ENCODE measurements around the gene ANXA7.
A peak's percentile ranks its signal among the peaks of the same experiment; 100 is the strongest.

Gene ANXA7

DNA sequence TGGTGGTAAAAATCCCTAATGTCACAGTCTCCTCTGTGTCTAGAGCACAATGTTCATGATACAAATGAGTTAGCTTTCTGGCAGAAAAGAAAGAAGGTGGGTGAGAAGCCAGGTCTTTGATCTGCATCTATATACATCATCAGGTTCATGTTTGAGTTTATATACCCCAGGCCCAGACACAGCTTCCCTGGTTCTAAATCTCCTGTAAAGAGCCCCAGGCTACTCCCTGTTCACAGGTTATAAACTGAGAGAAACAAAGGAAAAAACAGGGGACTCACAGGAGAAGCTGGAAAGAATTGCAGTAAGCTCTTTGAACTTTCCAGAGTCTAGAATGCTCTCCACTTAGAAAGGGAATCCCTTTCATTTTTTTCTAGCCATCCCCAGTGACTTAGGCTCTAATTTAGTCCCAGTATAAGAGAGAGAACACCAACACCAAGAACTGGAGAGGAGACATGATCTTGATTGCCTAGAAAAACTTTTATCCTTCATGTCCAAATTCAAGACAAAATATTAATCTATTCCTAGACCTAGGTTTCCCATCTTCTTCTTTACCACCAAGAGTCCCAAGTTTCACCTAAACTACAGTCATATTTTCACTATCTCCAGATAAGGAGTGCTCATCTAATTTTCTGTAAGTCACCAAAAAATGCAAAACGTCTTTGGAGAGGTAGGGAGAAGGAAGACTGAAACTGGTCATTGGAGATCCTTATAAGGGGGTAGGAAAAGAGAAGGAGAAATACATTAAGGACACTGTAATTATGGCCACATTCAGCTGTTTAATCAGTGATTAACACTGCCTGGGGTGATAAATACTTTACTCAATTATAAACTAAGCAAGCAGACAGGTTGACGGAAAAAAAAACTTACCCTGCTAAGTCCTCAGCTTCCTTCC, 19.0 kb upstream of the ANXA7 start:
- H3K9me3 ChIP-seq (ENCODE audit: control insufficient read depth, insufficient read depth, low read length): no peaks in the 10 kb centered on the region
- no peaks in the 10 kb centered on the region for H3K27me3 ChIP-seq (ENCODE audit: control insufficient read depth, insufficient read depth, low read length)
- no peak overlapping the region for H3K9ac ChIP-seq (ENCODE audit: low read depth, low read length)
- H3K4me1 ChIP-seq (ENCODE audit: control insufficient read depth, insufficient read depth, low read length): no peaks in the 10 kb centered on the region
- peaks cover 2% of the 10 kb centered on the region for H3K36me3 ChIP-seq (ENCODE audit: control insufficient read depth, insufficient read depth, low read length)
- no peak overlapping the region for H3K4me3 ChIP-seq (ENCODE audit: low read depth, low read length)

DNA sequence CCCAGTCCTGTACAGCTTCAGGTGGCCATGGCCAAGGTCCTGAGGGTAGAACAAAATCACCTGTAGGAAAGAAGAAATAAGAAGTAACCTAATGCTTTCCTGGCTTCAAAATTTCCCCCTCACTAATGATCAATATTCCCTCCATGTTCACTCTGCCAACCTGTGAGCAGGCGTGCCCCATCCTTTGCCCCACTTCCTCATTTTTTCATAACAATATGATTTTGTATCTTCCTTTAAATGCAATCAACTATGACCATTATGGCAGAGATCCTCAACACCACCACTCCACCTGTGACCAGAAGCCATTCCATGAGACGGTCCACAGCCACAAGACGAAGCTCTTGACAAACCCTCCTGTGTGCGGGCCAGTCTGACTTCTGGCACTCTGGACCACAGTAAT, 12.5 kb upstream of the ANXA7 start:
- Histone ChIP-seq H3K9me3 (ENCODE audit: control insufficient read depth, insufficient read depth, low read length) (no peaks in the 10 kb centered on the region), H3K36me3 (ENCODE audit: control insufficient read depth, insufficient read depth, low read length) (peaks cover 5% of the 10 kb centered on the region), H3K4me3 (ENCODE audit: low read depth, low read length) (no peak overlapping the region), H3K9ac (ENCODE audit: low read depth, low read length) (no peak overlapping the region), H3K27me3 (ENCODE audit: control insufficient read depth, insufficient read depth, low read length) (no peaks in the 10 kb centered on the region), H3K4me1 (ENCODE audit: control insufficient read depth, insufficient read depth, low read length) (no peaks in the 10 kb centered on the region)

DNA sequence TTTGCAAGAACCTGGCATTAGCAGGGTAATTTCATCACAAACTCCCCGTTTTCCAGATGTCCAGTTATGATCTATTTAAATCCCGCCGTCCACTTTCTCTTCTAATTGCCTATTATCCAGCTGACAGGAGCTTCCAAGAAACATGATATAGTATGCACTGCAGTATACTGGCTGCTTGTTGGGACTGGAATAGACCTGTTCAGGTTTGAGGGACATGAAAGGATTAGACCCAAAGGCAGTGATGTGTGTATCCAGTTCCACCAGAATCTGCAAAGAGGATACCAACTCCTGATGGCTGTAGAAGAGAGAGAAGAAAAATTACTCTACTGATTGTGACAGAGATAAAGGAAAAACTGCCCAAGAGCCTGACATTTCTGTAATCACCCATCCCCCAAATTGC, 10.6 kb upstream of the ANXA7 start:
- Histone ChIP-seq H3K4me1 (ENCODE audit: control insufficient read depth, insufficient read depth, low read length) (no peaks in the 10 kb centered on the region), H3K9me3 (ENCODE audit: control insufficient read depth, insufficient read depth, low read length) (no peaks in the 10 kb centered on the region), H3K36me3 (ENCODE audit: control insufficient read depth, insufficient read depth, low read length) (peaks cover 5% of the 10 kb centered on the region), H3K27me3 (ENCODE audit: control insufficient read depth, insufficient read depth, low read length) (no peaks in the 10 kb centered on the region), H3K4me3 (ENCODE audit: low read depth, low read length) (no peak overlapping the region), H3K9ac (ENCODE audit: low read depth, low read length) (no peak overlapping the region)

DNA sequence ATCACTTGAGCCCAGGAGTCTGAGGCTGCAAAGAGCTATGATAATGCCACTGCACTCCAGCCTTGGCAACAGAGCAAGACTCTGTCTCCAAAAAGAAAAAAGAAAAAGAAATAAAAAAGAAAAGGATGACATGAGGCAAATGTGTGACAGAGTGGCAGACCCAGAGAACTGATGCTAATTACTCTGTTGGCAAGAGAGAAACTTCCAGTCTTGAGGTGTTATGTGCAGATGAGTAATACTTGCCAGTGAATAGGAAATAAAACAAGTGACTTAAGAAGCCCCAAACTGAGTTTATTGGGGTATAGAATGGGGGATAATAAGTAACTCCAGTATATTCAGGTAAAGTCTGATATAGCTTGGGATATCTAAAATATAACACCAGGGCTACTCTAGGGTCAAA, 9.5 kb upstream of the ANXA7 start:
- Histone ChIP-seq H3K4me1 (ENCODE audit: control insufficient read depth, insufficient read depth, low read length) (no peaks in the 10 kb centered on the region), H3K27me3 (ENCODE audit: control insufficient read depth, insufficient read depth, low read length) (no peaks in the 10 kb centered on the region), H3K36me3 (ENCODE audit: control insufficient read depth, insufficient read depth, low read length) (peaks cover 5% of the 10 kb centered on the region), H3K4me3 (ENCODE audit: low read depth, low read length) (no peak overlapping the region), H3K9ac (ENCODE audit: low read depth, low read length) (no peak overlapping the region), H3K9me3 (ENCODE audit: control insufficient read depth, insufficient read depth, low read length) (no peaks in the 10 kb centered on the region)

DNA sequence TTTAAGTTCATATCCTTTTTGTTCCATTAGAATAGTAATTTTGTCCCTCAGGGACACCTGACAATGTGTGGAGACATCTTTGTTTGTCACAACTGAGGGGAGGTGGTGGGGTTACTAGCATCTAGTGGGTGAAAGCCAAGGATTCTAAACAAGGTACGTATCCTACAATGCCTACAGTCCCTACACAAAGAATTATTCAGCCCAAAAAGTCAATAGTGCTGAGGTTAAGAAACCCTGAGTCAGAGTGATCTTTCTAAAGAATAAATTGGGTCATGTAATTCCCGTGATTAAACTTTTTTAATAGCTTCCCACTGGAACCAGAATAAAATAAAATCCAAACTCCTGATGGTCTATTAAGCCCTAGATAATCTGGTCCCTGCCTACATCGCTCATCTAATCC, 2.7 kb upstream of the ANXA7 start:
- Histone ChIP-seq H3K36me3 (ENCODE audit: control insufficient read depth, insufficient read depth, low read length) (no peaks in the 10 kb centered on the region), H3K9ac (ENCODE audit: low read depth, low read length) (no peak overlapping the region), H3K9me3 (ENCODE audit: control insufficient read depth, insufficient read depth, low read length) (no peaks in the 10 kb centered on the region), H3K4me3 (ENCODE audit: low read depth, low read length) (no peak overlapping the region), H3K27me3 (ENCODE audit: control insufficient read depth, insufficient read depth, low read length) (no peaks in the 10 kb centered on the region), H3K4me1 (ENCODE audit: control insufficient read depth, insufficient read depth, low read length) (peaks cover 4% of the 10 kb centered on the region)

DNA sequence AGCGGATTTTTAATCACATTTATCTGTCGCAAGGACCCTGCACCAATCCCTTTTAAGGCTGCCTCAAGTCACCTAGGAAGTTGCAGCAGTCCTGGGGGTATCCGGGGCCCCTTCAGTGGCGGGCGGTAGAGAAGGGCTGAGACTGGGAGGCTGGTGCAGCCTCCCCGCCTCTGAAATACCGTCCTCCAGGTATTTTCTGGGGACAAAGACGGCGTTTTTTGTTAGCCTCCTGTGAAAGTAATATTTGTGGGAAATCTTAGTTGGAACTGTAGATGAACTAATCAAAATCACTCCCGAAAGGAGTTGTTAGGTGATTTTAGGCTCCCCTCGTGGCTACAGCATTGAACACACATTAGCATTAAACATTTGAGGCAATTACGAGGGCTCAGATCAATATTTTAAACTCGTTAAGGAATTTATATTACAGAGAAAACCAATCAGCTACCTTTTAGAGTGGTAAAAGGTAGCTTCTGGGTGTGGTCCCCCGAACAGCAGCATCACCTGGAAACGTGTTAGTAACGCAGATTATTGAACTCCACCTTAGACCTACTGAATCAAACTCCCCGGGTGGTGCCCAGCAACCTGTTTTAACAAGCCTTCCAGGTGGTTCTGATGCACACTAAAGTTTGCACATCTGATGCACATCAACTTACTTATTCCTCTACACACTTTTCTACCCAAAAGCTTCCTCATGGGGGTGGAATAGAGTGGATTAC, 530 bp upstream of the ANXA7 start:
- Histone ChIP-seq H3K4me3 (ENCODE audit: low read depth, low read length) (peak overlapping the region; percentile 66), H3K9ac (ENCODE audit: low read depth, low read length) (peak overlapping the region; percentile 71), H3K27me3 (ENCODE audit: control insufficient read depth, insufficient read depth, low read length) (no peaks in the 10 kb centered on the region), H3K4me1 (ENCODE audit: control insufficient read depth, insufficient read depth, low read length) (peaks cover 7% of the 10 kb centered on the region), H3K9me3 (ENCODE audit: control insufficient read depth, insufficient read depth, low read length) (no peaks in the 10 kb centered on the region), H3K36me3 (ENCODE audit: control insufficient read depth, insufficient read depth, low read length) (no peaks in the 10 kb centered on the region)

DNA sequence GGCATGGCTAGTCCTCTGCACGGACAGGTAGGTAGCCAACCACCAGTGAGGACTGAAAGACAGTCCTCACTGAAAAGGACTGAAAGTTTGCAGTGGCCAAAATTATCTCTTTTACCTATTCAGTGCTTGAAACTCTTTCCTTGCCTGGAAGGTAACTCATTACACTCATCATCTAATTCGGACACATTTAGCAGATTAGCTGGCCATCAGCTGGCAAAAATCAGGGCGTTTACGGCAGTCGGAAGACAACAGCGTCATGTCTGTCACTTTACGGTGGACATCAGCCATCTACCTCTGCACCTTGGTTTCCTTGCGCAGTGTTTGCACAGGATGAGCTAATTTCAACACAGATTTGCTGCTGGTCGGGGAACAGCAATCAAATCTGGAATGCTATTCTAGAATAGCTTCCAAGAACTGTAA, 740 bp downstream of the ANXA7 start:
- Histone ChIP-seq H3K27me3 (ENCODE audit: control insufficient read depth, insufficient read depth, low read length) (no peaks in the 10 kb centered on the region), H3K4me1 (ENCODE audit: control insufficient read depth, insufficient read depth, low read length) (peaks cover 7% of the 10 kb centered on the region), H3K4me3 (ENCODE audit: low read depth, low read length) (peak overlapping the region; percentile 75), H3K36me3 (ENCODE audit: control insufficient read depth, insufficient read depth, low read length) (no peaks in the 10 kb centered on the region), H3K9me3 (ENCODE audit: control insufficient read depth, insufficient read depth, low read length) (no peaks in the 10 kb centered on the region), H3K9ac (ENCODE audit: low read depth, low read length) (peak overlapping the region; percentile 84)

DNA sequence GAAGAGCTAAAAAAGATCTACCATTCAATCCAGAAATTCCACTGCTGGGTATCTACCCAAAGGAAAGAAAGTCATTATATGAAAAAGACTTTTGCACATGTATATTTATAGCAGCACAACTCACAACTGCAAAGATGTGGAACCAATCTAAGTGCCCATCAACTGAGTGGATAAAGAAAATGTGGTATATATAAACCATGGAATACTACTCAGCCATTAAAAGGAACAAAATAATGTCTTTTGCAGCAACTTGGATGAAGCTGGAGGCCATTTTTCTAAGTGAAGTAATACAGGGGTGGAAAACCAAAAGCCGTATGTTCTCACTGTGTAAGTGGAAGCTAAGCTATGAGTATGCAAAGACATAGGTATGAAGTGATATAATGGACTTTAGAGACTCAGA, 3.0 kb downstream of the ANXA7 start:
- Histone ChIP-seq H3K4me3 (ENCODE audit: low read depth, low read length) (no peak overlapping the region), H3K27me3 (ENCODE audit: control insufficient read depth, insufficient read depth, low read length) (no peaks in the 10 kb centered on the region), H3K36me3 (ENCODE audit: control insufficient read depth, insufficient read depth, low read length) (no peaks in the 10 kb centered on the region), H3K4me1 (ENCODE audit: control insufficient read depth, insufficient read depth, low read length) (peaks cover 7% of the 10 kb centered on the region), H3K9ac (ENCODE audit: low read depth, low read length) (no peak overlapping the region), H3K9me3 (ENCODE audit: control insufficient read depth, insufficient read depth, low read length) (no peaks in the 10 kb centered on the region)

DNA sequence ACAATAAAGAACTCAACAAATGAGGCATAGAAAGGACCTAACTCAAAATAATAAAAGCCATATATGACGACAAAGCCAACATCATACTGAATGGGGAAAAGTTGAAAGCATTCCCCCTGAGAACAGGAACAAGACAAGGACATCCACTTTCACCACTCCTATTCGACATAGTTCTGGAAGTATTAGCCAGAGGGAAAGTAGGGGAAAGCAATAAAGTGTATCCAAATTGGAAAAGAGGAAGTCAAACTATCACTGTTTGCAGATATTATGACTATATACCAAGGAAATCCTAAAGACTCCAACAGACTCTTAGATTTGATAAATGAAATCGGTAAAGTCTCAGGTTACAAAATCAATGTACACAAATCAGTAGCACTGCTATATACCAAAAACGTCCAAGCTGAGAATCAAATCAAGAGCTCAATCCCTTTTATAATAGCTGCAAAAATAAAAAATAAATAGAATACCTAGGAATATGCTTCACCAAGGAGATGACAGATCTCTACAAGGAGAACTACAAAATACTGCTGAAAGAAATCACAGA, 4.8 kb downstream of the ANXA7 start:
- H3K27me3 ChIP-seq (ENCODE audit: control insufficient read depth, insufficient read depth, low read length): no peaks in the 10 kb centered on the region
- H3K4me1 ChIP-seq (ENCODE audit: control insufficient read depth, insufficient read depth, low read length): peaks cover 3% of the 10 kb centered on the region
- H3K9ac ChIP-seq (ENCODE audit: low read depth, low read length): no peak overlapping the region
- no peak overlapping the region for H3K4me3 ChIP-seq (ENCODE audit: low read depth, low read length)
- no peaks in the 10 kb centered on the region for H3K9me3 ChIP-seq (ENCODE audit: control insufficient read depth, insufficient read depth, low read length)
- no peaks in the 10 kb centered on the region for H3K36me3 ChIP-seq (ENCODE audit: control insufficient read depth, insufficient read depth, low read length)

DNA sequence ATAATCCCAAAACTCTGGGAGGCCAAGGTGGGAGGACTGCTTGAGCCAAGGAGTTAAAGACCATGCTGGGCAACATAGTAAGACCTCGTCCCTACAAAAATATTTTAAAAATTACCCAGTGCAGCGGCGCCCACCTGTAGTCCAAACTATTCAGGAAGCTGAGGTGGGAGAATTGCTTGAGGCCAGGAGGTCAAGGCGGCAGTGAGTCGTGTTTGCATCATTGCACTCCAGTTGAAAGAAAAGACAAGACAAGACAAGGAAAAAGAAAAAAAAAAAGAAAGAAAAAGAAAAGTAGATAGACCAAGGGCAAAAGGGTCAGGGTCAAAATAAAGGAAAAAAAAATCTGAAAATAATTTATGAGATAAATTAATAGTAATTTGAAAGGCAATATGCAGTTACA, 5.8 kb downstream of the ANXA7 start:
- Histone ChIP-seq H3K4me3 (ENCODE audit: low read depth, low read length) (no peak overlapping the region), H3K9me3 (ENCODE audit: control insufficient read depth, insufficient read depth, low read length) (no peaks in the 10 kb centered on the region), H3K4me1 (ENCODE audit: control insufficient read depth, insufficient read depth, low read length) (peaks cover 3% of the 10 kb centered on the region), H3K27me3 (ENCODE audit: control insufficient read depth, insufficient read depth, low read length) (no peaks in the 10 kb centered on the region), H3K9ac (ENCODE audit: low read depth, low read length) (no peak overlapping the region), H3K36me3 (ENCODE audit: control insufficient read depth, insufficient read depth, low read length) (no peaks in the 10 kb centered on the region)

DNA sequence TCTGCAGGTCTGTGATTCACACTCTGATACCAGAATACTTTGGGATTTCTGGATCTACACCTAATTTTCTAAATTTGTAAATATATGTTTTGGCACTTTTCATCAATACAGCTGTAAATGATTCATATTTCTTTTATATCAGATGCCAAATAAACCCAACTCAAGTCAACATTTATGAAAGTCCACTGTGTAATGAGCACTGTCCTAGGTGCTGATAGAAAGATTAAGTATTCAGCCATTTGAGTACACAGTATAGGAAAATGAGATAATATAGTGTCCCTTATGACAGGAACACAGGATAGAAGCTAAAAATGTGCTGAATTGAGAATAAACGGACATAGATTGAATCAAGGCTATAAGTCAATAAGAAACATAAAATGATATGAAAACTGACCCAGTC, 6.4 kb downstream of the ANXA7 start:
- peaks cover 3% of the 10 kb centered on the region for H3K4me1 ChIP-seq (ENCODE audit: control insufficient read depth, insufficient read depth, low read length)
- no peaks in the 10 kb centered on the region for H3K27me3 ChIP-seq (ENCODE audit: control insufficient read depth, insufficient read depth, low read length)
- no peaks in the 10 kb centered on the region for H3K9me3 ChIP-seq (ENCODE audit: control insufficient read depth, insufficient read depth, low read length)
- no peak overlapping the region for H3K9ac ChIP-seq (ENCODE audit: low read depth, low read length)
- H3K4me3 ChIP-seq (ENCODE audit: low read depth, low read length): no peak overlapping the region
- no peaks in the 10 kb centered on the region for H3K36me3 ChIP-seq (ENCODE audit: control insufficient read depth, insufficient read depth, low read length)

DNA sequence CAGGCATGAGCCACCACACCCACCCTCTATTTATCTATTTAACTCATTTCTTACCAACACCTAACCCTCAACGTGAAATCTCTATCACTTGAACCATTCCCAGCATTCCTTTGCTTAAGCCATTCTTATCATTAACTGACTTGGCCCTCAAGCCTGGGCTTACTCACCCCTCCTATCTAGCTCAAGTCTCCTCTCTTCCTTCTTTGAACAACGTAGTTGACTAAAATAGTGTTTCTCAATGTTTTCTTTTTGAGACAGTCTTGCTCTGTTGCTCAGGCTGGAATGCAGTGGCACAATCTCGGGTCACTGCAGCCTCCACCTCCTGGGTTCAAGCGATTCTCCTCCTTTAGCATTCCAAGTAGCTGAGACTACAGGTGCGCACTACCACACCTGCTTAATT, 7.0 kb downstream of the ANXA7 start:
- Histone ChIP-seq H3K9ac (ENCODE audit: low read depth, low read length) (no peak overlapping the region), H3K9me3 (ENCODE audit: control insufficient read depth, insufficient read depth, low read length) (no peaks in the 10 kb centered on the region), H3K27me3 (ENCODE audit: control insufficient read depth, insufficient read depth, low read length) (no peaks in the 10 kb centered on the region), H3K4me1 (ENCODE audit: control insufficient read depth, insufficient read depth, low read length) (peaks cover 3% of the 10 kb centered on the region), H3K4me3 (ENCODE audit: low read depth, low read length) (no peak overlapping the region), H3K36me3 (ENCODE audit: control insufficient read depth, insufficient read depth, low read length) (no peaks in the 10 kb centered on the region)

Data from iPS-15b (cell line).